NAMALWA (cell line): ENCODE results near the gene CFH.
"Not testable (repeated sequence)": the region's sequence is repeated elsewhere in the genome, so short reads cannot be mapped to it uniquely, and the experiment has no call there.

ENCODE experiments used
- DNase-seq: peaks from one replicate; pipeline ENCODE4 v3.0.0-alpha.2; 2015; ENCODE audit warnings: low spot score

The CFH gene

DNA sequence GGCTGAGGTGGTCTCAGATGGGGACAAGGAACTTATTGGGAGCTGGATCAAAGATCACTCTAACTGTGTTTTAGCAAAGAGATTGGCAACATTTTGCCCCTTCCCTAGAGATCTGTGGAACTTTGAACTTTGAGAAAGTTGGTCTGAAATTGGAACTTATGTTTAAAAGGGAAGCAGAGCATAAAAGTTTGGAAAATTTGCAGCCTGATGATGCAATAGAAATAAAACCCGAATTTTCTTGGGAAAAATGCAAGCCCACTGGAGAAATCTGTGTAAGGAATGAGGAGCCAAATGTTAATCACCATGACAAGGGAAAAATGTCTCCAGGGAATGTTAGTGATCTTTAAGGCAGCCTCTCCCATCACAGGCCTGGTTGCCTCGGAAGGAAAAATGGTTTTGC is 17.2 kb downstream of the CFH start:
- no peak for DNase-seq

- DNase-seq, result no peak
Measured at GRCh38 chr1:196669693-196670092, 17.9 kb downstream of the CFH start.

- DNase-seq, result no peak
Measured at GRCh38 chr1:196674908-196675307, 23.1 kb downstream of the CFH start.

DNA sequence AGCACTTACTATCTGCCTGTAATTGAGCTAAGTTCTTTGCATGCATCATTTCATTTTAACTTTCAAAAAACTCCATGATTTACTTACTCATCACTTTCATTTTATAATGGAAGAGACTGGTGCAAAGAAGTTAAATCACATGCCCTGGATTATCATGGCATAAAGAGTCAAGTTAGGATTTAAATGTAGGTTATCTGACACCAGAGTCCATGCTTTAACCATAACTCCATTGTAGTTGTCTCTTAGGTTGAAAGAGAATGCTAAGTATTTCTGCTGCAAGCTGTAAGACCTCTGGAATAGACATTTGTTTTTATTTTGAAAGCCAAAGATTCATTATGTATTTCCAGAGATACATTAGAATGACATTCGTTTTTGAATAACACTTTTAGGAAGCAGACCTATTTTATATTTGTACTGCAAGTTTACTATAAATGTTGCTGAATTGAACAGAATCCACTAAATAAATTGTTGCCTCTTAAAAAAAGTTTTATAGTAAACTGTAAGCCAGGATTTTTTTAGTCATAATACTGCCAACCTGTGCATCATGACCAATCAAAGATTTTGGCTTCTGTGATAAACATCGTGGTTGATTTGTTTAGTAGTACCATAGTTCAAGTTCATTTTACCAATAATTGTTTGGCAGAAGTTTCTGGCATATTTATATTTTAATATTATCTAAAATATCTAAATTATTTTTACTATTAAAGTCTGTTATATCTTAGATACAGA is 26.1 kb downstream of the CFH start:
- no peak for DNase-seq

GRCh38 chr1:196678510-196678884 is 26.7 kb downstream of the CFH start:
- no peak for DNase-seq

DNA sequence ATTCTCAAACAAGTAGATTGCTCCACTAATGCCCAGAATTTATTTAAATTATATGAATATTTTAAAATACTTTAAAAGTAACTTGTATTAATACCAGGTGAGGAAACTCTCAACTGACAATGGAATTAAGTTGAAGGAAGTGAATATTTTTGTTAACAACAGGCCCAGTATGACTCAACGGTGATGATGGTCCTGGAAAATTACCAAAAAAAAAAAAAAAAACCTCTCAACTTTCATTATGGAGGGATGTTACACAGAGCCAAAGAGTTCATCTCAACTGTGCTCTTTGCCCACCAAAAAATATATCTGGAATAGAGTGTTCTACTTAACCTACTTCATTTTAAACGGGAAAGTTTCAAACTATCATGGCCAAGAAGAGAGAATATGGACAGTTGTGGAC is 28.3 kb downstream of the CFH start:
- no peak for DNase-seq

DNA sequence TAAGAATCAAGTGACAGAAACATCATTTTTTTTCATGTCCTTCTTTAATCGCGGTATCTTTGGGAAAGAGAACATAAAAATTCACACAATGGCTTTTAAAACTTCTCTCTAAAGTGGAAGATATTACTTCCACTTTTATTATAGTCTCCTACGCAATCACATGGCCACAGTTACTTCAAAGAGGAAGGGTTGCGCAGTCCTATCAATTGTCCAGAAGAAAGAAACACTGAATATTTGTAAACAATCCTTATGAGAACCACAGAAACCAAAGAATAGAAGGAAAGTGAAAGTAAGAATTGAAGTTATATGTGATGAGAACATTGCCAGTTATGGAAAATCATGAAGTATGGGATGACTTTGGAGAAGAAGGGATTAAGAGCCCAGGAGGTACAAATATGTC is 32.6 kb downstream of the CFH start:
- DNase-seq, result no peak

GRCh38 chr1:196685506-196685905 is 33.7 kb downstream of the CFH start:
- no peak for DNase-seq

- no peak for DNase-seq
Measured at GRCh38 chr1:196689001-196689400, 37.2 kb downstream of the CFH start.

DNA sequence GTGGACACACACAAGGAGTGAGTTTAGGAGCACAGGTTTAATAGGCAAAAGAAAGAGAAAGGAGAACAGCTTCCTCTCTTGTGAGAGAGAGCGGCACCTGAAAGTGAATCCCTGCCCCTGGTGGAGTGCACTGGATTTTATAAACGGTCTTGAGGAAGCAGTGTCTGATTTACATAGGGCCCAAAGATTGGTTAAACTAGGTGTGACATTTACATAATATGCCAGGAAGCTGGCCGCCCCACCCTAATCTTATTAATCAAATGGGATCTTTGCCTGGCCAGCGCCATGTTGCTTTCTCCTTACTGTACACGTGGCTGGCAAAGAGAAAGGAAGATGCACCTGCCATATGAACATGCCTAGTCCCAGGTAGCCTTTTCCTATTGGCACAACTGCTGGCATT is 38.7 kb downstream of the CFH start:
- no peak for DNase-seq

- no peak for DNase-seq
Measured at GRCh38 chr1:196698993-196699392, 47.1 kb downstream of the CFH start.

GRCh38 chr1:196701144-196701543 is 49.3 kb downstream of the CFH start:
- no peak for DNase-seq

- DNase-seq, result not testable (repeated sequence)
Measured at GRCh38 chr1:196709892-196710291, 58.0 kb downstream of the CFH start.

DNA sequence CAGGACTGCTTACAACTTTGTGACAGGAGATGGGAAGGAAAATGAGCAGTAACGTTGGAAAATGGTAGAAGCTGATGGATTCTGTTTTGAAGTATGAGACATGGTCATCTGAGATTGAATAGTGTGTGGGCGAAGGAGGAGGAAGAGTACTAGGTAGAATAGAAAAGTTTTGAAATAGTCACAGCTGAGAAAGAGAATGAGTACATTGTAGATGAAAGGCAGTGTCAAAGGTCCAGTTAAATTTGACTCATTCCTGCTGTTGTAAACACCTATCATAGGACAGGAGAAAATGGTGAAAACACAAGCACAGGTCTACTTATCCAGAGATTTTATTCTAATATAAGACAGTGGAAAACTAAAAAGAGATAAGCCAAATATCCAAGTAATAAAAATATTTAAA is 66.0 kb downstream of the CFH start:
- no peak for DNase-seq

GRCh38 chr1:196723325-196724185 is 71.7 kb downstream of the CFH start:
- peak; percentile 66 for DNase-seq

DNA sequence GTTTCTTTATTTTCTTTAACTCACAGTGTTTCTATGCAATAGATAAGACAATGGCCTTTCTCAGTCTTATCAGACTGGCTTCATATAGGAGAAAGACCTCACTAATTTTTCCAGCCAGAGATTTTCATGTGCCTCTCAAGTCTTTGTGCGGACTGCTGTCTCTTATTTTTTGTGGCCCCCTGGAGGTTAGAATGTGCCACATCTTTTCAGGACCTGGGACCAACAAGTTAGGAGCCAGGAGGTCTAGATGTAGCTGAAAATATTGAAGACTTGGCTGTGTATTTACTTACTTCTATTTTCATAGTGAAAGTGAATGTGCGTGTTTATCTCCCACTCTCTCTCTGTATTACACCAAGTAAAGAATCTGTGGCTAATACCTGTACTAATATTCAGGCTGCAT is 80.7 kb downstream of the CFH start:
- peak; percentile 16 for DNase-seq

DNA sequence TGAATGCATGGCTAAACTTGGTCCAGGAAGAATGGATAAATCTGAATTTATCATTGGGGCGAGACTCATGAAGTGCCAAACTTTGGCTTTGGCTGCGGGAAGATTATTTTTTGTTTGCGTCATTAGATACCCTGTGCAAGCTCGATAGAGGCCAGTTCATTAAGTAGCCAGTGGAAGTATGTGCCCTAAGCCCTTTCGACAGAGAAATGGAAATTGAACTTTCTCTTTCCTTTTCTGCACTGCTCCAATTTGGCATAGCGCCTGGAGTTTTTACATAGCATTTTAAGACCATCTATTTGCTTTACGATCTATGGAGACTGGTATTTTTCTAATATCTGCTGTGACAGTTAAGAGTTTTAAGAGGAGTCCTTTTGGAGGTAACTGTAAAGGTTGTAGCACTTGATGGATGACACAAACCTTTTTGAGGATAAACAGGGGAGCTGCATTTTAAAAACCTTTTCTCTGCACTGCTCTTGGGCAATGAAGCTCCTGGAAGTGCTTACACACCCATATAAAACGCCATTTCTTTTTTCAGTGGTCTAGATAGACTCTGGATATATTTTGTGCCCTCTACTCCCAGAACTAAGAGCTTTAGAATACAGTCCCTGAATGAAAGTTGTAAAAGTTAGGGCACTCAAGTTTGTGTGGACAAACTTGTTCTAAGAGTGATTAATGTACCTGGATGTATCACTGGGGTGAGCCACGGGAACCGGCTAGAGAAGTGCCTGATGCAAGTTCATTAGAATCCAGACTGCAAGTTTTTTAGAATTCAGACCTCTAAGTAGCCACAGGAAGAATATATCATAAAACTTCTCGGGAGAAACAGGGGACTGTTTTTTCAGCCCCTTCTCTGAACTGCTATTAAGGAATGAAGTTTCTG is 81.5 kb downstream of the CFH start:
- no peak for DNase-seq

- no peak for DNase-seq
Measured at GRCh38 chr1:196734006-196734405, 82.2 kb downstream of the CFH start.

DNA sequence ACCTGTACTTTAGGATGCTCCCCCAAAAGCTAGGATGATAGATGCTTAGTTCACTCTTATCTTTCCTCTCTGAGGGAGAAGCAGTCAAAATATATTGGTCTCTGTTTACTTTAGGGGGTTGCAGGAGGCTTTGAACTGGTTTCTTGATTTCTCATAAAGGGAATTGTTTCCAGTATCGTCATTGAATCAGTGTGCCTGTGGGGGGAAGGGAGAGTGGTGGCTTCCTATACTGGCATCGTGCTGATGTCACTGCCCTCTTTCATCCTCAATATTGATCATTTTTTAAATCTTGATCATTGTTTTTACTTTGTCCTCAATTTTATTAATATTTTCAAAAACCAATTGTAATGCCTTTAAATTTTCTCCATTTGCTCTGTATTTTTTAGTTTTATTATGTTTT is 82.6 kb downstream of the CFH start:
- no peak for DNase-seq

GRCh38 chr1:196738730-196739129 is 86.9 kb downstream of the CFH start:
- DNase-seq, result no peak

DNA sequence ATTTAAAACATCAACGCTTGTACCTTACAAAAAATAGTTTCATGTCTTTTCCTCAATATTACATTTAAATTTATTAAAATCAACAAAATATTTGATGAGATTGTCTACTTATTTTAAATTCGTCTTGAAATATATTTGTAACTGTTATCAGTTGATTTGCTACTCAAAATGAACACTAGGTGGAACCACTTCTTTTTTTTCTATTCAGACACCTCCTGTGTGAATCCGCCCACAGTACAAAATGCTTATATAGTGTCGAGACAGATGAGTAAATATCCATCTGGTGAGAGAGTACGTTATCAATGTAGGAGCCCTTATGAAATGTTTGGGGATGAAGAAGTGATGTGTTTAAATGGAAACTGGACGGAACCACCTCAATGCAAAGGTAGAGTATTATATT is 91.4 kb downstream of the CFH start:
- DNase-seq, result peak; percentile 79

GRCh38 chr1:196765019-196765740 is 113.3 kb downstream of the CFH start:
- DNase-seq, result not testable (repeated sequence)
